Measurements from ENCODE around the gene PATE3. TPM values are rescaled to one million over a fixed set of nuclear protein-coding genes. Genes with fewer than 3 reads are reported as not detected.

PATE3 gene
- total RNA-seq, 1 experiment from 2014 or later: not detected

- H3K4me1 ChIP-seq (ENCODE audit: control insufficient read depth, insufficient read depth, low read length): no peaks in the 10 kb centered on the region
- no peaks in the 10 kb centered on the region for H3K36me3 ChIP-seq (ENCODE audit: control insufficient read depth, insufficient read depth, low read length)
- BruUV-seq (replicated peaks): no TSS peak
- peaks cover 3% of the 10 kb centered on the region for H3K27me3 ChIP-seq (ENCODE audit: control insufficient read depth, insufficient read depth, low read length)
- no peak overlapping the region for H3K4me3 ChIP-seq (ENCODE audit: low read depth in 2 of 2, low read length in 2 of 2)
- DNase-seq (ENCODE audit: low read depth, low spot score) (no peak), ATAC-seq (no peak)
- TF ChIP-seq POLR2AphosphoS5 (IDR thresholded peaks at IDR 0.05; ENCODE audit: low read depth, low read length): no peak
- no peak for TF ChIP-seq TCF7L2 (IDR thresholded peaks at IDR 0.05; ENCODE audit: low read depth, low read length)
- TF ChIP-seq REST (IDR thresholded peaks at IDR 0.05; ENCODE audit: insufficient read depth in 1 of 2, low read depth in 2 of 2, low read length in 1 of 2): no peak
- CTCF ChIA-PET: no interaction called here
- POLR2A ChIA-PET: no interaction called here
- intact Hi-C loops (cut with micrococcal nuclease; ENCODE audit: unreplicated experiment) (no loop called here), in situ Hi-C loops (cut with HindIII; ENCODE audit: low pct_unique_long_range_greater_than_20kb, low sequenced_read_pairs) (no loop called here)
- no peak overlapping the region for H3K27ac ChIP-seq (ENCODE audit: low read length)
- no peaks in the 10 kb centered on the region for H3K9me3 ChIP-seq (ENCODE audit: control insufficient read depth, insufficient read depth, low read depth, low read length)
These were observed 25.5 kb upstream of the PATE3 start for GRCh38 chr11:125762445-125762844.

- intact Hi-C loops (cut with micrococcal nuclease; ENCODE audit: unreplicated experiment): no loop called here
- H3K9me3 ChIP-seq (ENCODE audit: control insufficient read depth, insufficient read depth, low read depth, low read length): no peaks in the 10 kb centered on the region
- ATAC-seq (no peak), DNase-seq (ENCODE audit: low read depth, low spot score) (no peak)
- peaks cover 5% of the 10 kb centered on the region for H3K27me3 ChIP-seq (ENCODE audit: control insufficient read depth, insufficient read depth, low read length)
- no peaks in the 10 kb centered on the region for H3K4me1 ChIP-seq (ENCODE audit: control insufficient read depth, insufficient read depth, low read length)
- H3K27ac ChIP-seq (ENCODE audit: low read length): no peak overlapping the region
- BruUV-seq (replicated peaks): no TSS peak
- ChIA-PET POLR2A (no interaction called here), CTCF (no interaction called here)
- no peak overlapping the region for H3K4me3 ChIP-seq (ENCODE audit: low read depth in 2 of 2, low read length in 2 of 2)
- no peaks in the 10 kb centered on the region for H3K36me3 ChIP-seq (ENCODE audit: control insufficient read depth, insufficient read depth, low read length)
- in situ Hi-C loops (cut with HindIII; ENCODE audit: low pct_unique_long_range_greater_than_20kb, low sequenced_read_pairs): no loop called here
- TF ChIP-seq REST (IDR thresholded peaks at IDR 0.05; ENCODE audit: insufficient read depth in 1 of 2, low read depth in 2 of 2, low read length in 1 of 2) (no peak), POLR2AphosphoS5 (IDR thresholded peaks at IDR 0.05; ENCODE audit: low read depth, low read length) (no peak), TCF7L2 (IDR thresholded peaks at IDR 0.05; ENCODE audit: low read depth, low read length) (no peak), CTCF (IDR thresholded peaks at IDR 0.05) (no peak)
These were observed 24.4 kb upstream of the PATE3 start for GRCh38 chr11:125763483-125763882.

Data from Panc1 (cell line).